H1 (cell line): Measurements from ENCODE around the gene SLFN12L. TPM values are rescaled to one million over a fixed set of nuclear protein-coding genes. Genes with fewer than 3 reads are reported as not detected.

Source experiments
- ASH2L ChIP-seq: fragments of 200-600, 300-600 bp; sonication (generic); IDR thresholded peaks from one replicate; pipeline ENCODE4 v1.7.1; 2017; ENCODE audit warnings: low read length
- CHD7 ChIP-seq: fragments of 300-600 bp; sonication (generic); IDR thresholded peaks from 2 replicates; pipeline ENCODE4 v1.7.1; 2012; ENCODE audit warnings: low read length, moderate library complexity, mild to moderate bottlenecking, inconsistent platforms; ENCODE audit not compliant: insufficient replicate concordance
- EGR1 ChIP-seq: IDR thresholded peaks from 2 replicates; pipeline ENCODE4 v1.6.1; 2011; ENCODE audit warnings: low read depth, low read length, borderline replicate concordance
- GABPA ChIP-seq: IDR thresholded peaks from 2 replicates; pipeline ENCODE4 v1.6.1; 2011; ENCODE audit warnings: mild to moderate bottlenecking, low read length, moderate library complexity, borderline replicate concordance; ENCODE audit not compliant: insufficient read depth
- JUND ChIP-seq: IDR thresholded peaks from 2 replicates; pipeline ENCODE4 v1.6.1; 2011; ENCODE audit warnings: mild to moderate bottlenecking, improper control_type of control experiment, low read length
- RXRA ChIP-seq: IDR thresholded peaks from 2 replicates; pipeline ENCODE4 v1.6.1; 2011; ENCODE audit warnings: low read depth, mild to moderate bottlenecking, low read length, moderate library complexity; ENCODE audit not compliant: insufficient read depth
- SIN3A ChIP-seq, 2 experiments: IDR thresholded peaks in 1 of 2; conservative IDR thresholded peaks in 1 of 2; 2 replicates each; pipeline ENCODE4 v1.6.1; 2011 to 2012; ENCODE audit warnings: low read length in 2 of 2, improper control_type of control experiment in 1 of 2, low read depth in 1 of 2, mild to moderate bottlenecking in 1 of 2
- TAF7 ChIP-seq: optimal IDR thresholded peaks from 2 replicates; pipeline ENCODE3; 2011; ENCODE audit warnings: low read depth, mild to moderate bottlenecking, inconsistent platforms, low read length, moderate library complexity, borderline replicate concordance
- TCF12 ChIP-seq: IDR thresholded peaks from 2 replicates; pipeline ENCODE4 v1.6.1; 2011; ENCODE audit warnings: low read depth, mild to moderate bottlenecking, low read length
- polyA plus RNA-seq, 7 experiments: library from polyadenylated mRNA; depleted of rRNA in 3 of 7; stranded (reverse) in 5 of 7; unstranded in 2 of 7; fragments of >200 nt in 5 of 7; fragments of 200-250 nt in 2 of 7; gene quantifications; 1 replicate in 5 of 7; 2 replicates in 1 of 7; 4 replicates in 1 of 7; pipeline versions ENCODE4 v1.2.1 to v1.2.3, GENCODE V29; 2011 to 2013; ENCODE audit warnings: missing spikeins in 2 of 7, mixed read lengths in 2 of 7
- total RNA-seq: library from RNA; stranded (reverse); fragmentation: NEBNext Ultra II Directional; extraction: Animal tissue kit (Norgen Biotek cat#: 25700); gene quantifications from 2 replicates; pipeline ENCODE4 v1.2.1, GENCODE V29; 2021

The SLFN12L gene
- total and polyA plus RNA-seq, 2 of the 8 experiments (the other 6 are each of a cell fraction or from before 2014, with no cell fraction given), result not detected

GRCh38 chr17:35536664-35537171, 760 bp downstream of the SLFN12L start (continued):
- TF ChIP-seq CHD7 (no peak), TAF7 (no peak), JUND (no peak), EGR1 (no peak), TCF12 (no peak), GABPA (no peak), RXRA (no peak), ASH2L (no peak), SIN3A (conservative IDR thresholded peaks at IDR 0.05 in 1 of 2, IDR thresholded peaks at IDR 0.05 in 1 of 2; ENCODE audit: low read depth in 1 of 2, low read length in 2 of 2) (no peak)
